H1 (cell line): ENCODE measurements around the gene TBCA. TPM values are rescaled to one million over a fixed set of nuclear protein-coding genes. Genes with fewer than 3 reads are reported as not detected.

Experiments
- CTCF ChIA-PET: fragments of 300-600 bp; sonication (Branson Sonifier 250); formaldehyde crosslinking; loops from one replicate; lab custom pipeline; 2021; ENCODE audit not compliant: partially characterized antibody; lab: Charles Lee
- POLR2A ChIA-PET: fragments of 300-600 bp; sonication (Branson Sonifier 250); formaldehyde crosslinking; loops from one replicate; lab custom pipeline; 2021; ENCODE audit warnings: inconsistent platforms; ENCODE audit not compliant: partially characterized antibody; lab: Charles Lee
- DNase-seq, 2 experiments: peaks; one replicate each; pipeline versions ENCODE4 v3.0.0 to v3.0.0-alpha.2; 2010 to 2022; ENCODE audit warnings: low spot score in 2 of 2, low read depth in 1 of 2, mixed read lengths in 1 of 2
- FAIRE-seq: peaks from 2 replicates; lab custom pipeline; 2011; peaks lifted over from hg19 to GRCh38; lab: Jason Lieb, UNC
- H2AFZ ChIP-seq: 2 replicates; pipeline ENCODE4 v1.8.1; 2012; ENCODE audit warnings: low read length, inconsistent platforms
- H2AK5ac ChIP-seq: 2 replicates; pipeline ENCODE4 v1.6.1; 2013; ENCODE audit warnings: low read depth, low read length
- H2BK120ac ChIP-seq: replicated peaks from 2 replicates; pipeline ENCODE3; 2013; ENCODE audit warnings: low read depth, low read length, inconsistent platforms
- H2BK12ac ChIP-seq: 2 replicates; pipeline ENCODE4 v1.6.1; 2013; ENCODE audit warnings: low read depth, low read length
- H2BK15ac ChIP-seq: 2 replicates; pipeline ENCODE4 v1.6.1; 2013; ENCODE audit warnings: low read length
- H2BK20ac ChIP-seq: 2 replicates; pipeline ENCODE4 v1.6.1; 2013; ENCODE audit warnings: low read length
- H2BK5ac ChIP-seq: 2 replicates; pipeline ENCODE4 v1.6.1; 2013; ENCODE audit warnings: low read depth, low read length
- H3K14ac ChIP-seq: 2 replicates; pipeline ENCODE4 v1.6.1; 2013; ENCODE audit warnings: inconsistent platforms; ENCODE audit not compliant: insufficient read length
- H3K18ac ChIP-seq: 2 replicates; pipeline ENCODE4 v1.6.1; 2013; ENCODE audit warnings: low read length; ENCODE audit errors: extremely low read depth
- H3K23ac ChIP-seq: 2 replicates; pipeline ENCODE4 v1.6.1; 2013; ENCODE audit warnings: inconsistent platforms; ENCODE audit not compliant: insufficient read length
- H3K23me2 ChIP-seq: 2 replicates; pipeline ENCODE4 v1.6.1; 2013; ENCODE audit warnings: low read depth, low read length
- H3K27ac ChIP-seq: 2 replicates; pipeline ENCODE4 v1.6.1; 2011; ENCODE audit warnings: low read depth, low read length, inconsistent platforms
- H3K27me3 ChIP-seq, 4 experiments: replicated peaks in 1 of 4; 1 replicate in 1 of 4; 2 replicates in 3 of 4; pipeline versions ENCODE4 v1.6.1 to v1.8.1; 2011 to 2013; ENCODE audit warnings: low read length in 3 of 4, mild to moderate bottlenecking in 3 of 4, inconsistent platforms in 2 of 4, mixed read lengths in 2 of 4, moderate library complexity in 1 of 4; ENCODE audit not compliant: control insufficient read depth in 3 of 4, insufficient read depth in 3 of 4; ENCODE audit errors: extremely low read depth in 1 of 4
- H3K36me3 ChIP-seq, 4 experiments: 2 replicates each; pipeline versions ENCODE4 v1.6.1 to v1.8.1; 2011 to 2013; ENCODE audit warnings: mild to moderate bottlenecking in 4 of 4, low read length in 3 of 4, moderate library complexity in 2 of 4, control low read depth in 1 of 4, inconsistent platforms in 1 of 4; ENCODE audit not compliant: insufficient read depth in 4 of 4, control insufficient read depth in 2 of 4
- H3K4ac ChIP-seq: replicated peaks from 2 replicates; pipeline ENCODE3; 2013; ENCODE audit warnings: low read length, low read depth, mixed read lengths, inconsistent platforms; ENCODE audit not compliant: insufficient read length
- H3K4me1 ChIP-seq, 4 experiments: replicated peaks in 1 of 4; 1 replicate in 1 of 4; 2 replicates in 3 of 4; pipeline versions ENCODE4 v1.6.1 to v1.8.1; 2011 to 2013; ENCODE audit warnings: low read length in 3 of 4, inconsistent platforms in 2 of 4, mixed read lengths in 1 of 4; ENCODE audit not compliant: insufficient read depth in 4 of 4, control insufficient read depth in 3 of 4
- H3K4me2 ChIP-seq, 2 experiments: 2 replicates each; pipeline versions ENCODE4 v1.6.1 to v1.8.1; 2011 to 2013; ENCODE audit warnings: low read depth in 2 of 2, low read length in 2 of 2, control low read depth in 1 of 2, inconsistent platforms in 1 of 2, mild to moderate bottlenecking in 1 of 2; ENCODE audit not compliant: insufficient read depth in 1 of 2
- H3K4me3 ChIP-seq, 4 experiments: fragments of 200-600, 300-600 bp in 1 of 4; sonication (generic), shearing (Covaris generic), sonication (Bioruptor Twin) in 1 of 4; 2 replicates each; pipeline versions ENCODE4 v1.5.1 to v1.8.1; 2011 to 2016; ENCODE audit warnings: low read length in 4 of 4, low read depth in 3 of 4, control low read depth in 2 of 4, inconsistent platforms in 2 of 4, mild to moderate bottlenecking in 2 of 4, mixed read lengths in 1 of 4, moderate library complexity in 1 of 4; ENCODE audit not compliant: insufficient read depth in 2 of 4; ENCODE audit errors: extremely low read depth in 1 of 4
- H3K56ac ChIP-seq: replicated peaks from 2 replicates; pipeline ENCODE3; 2013; ENCODE audit warnings: low read depth, mild to moderate bottlenecking, mixed read lengths, low read length, inconsistent platforms; ENCODE audit not compliant: insufficient read length
- H3K79me1 ChIP-seq: 2 replicates; pipeline ENCODE4 v1.6.1; 2013; ENCODE audit warnings: low read depth, low read length, control low read depth
- H3K79me2 ChIP-seq, 2 experiments: 2 replicates each; pipeline versions ENCODE4 v1.6.1 to v1.8.1; 2012 to 2013; ENCODE audit warnings: low read length in 2 of 2, mild to moderate bottlenecking in 2 of 2, inconsistent platforms in 1 of 2; ENCODE audit not compliant: insufficient read depth in 2 of 2, control insufficient read depth in 1 of 2
- H3K9ac ChIP-seq, 4 experiments: replicated peaks in 1 of 4; 1 replicate in 1 of 4; 2 replicates in 3 of 4; pipeline versions ENCODE4 v1.6.1 to v1.8.1; 2011 to 2013; ENCODE audit warnings: low read depth in 3 of 4, low read length in 3 of 4, control low read depth in 2 of 4, mild to moderate bottlenecking in 2 of 4, moderate library complexity in 2 of 4, inconsistent platforms in 1 of 4; ENCODE audit errors: extremely low read depth in 1 of 4
- H3K9me3 ChIP-seq, 2 experiments: 2 replicates each; pipeline versions ENCODE4 v1.6.1 to v1.8.1; 2012 to 2013; ENCODE audit warnings: mild to moderate bottlenecking in 2 of 2, moderate library complexity in 2 of 2, control low read depth in 1 of 2, inconsistent platforms in 1 of 2, low read depth in 1 of 2, low read length in 1 of 2, mixed read lengths in 1 of 2; ENCODE audit not compliant: insufficient read depth in 2 of 2
- H4K20me1 ChIP-seq, 2 experiments: replicated peaks in 1 of 2; 2 replicates each; pipeline versions ENCODE3 to v1.8.1; 2011 to 2013; ENCODE audit warnings: inconsistent platforms in 2 of 2, low read length in 2 of 2, mild to moderate bottlenecking in 1 of 2; ENCODE audit not compliant: insufficient read depth in 2 of 2, control insufficient read depth in 1 of 2
- H4K5ac ChIP-seq: 2 replicates; pipeline ENCODE4 v1.6.1; 2013; ENCODE audit warnings: low read length, low read depth, mixed read lengths, inconsistent platforms; ENCODE audit not compliant: insufficient read length
- H4K8ac ChIP-seq: 2 replicates; pipeline ENCODE4 v1.8.0; 2013; ENCODE audit warnings: mild to moderate bottlenecking, moderate library complexity, low read length, inconsistent platforms; ENCODE audit not compliant: insufficient read depth; ENCODE audit errors: extremely low read depth
- H4K91ac ChIP-seq: replicated peaks from 2 replicates; pipeline ENCODE3; 2013; ENCODE audit warnings: low read length, mixed read lengths, inconsistent platforms; ENCODE audit not compliant: insufficient read length
- CBX5 ChIP-seq: fragments of 300-800, 300-1000 bp; sonication (generic); IDR thresholded peaks from 2 replicates; pipeline ENCODE4 v1.7.1; 2016; ENCODE audit warnings: antibody characterized with exemption, low read length, low read depth
- CEBPB ChIP-seq: IDR thresholded peaks from 2 replicates; pipeline ENCODE4 v1.6.1; 2012; ENCODE audit warnings: low read depth, low read length
- E2F6 ChIP-seq: IDR thresholded peaks from 2 replicates; pipeline ENCODE4 v1.6.1; 2012; ENCODE audit warnings: inconsistent platforms
- FOSL1 ChIP-seq: IDR thresholded peaks from 2 replicates; pipeline ENCODE4 v1.6.1; 2011; ENCODE audit warnings: mild to moderate bottlenecking, low read depth, low read length, moderate library complexity; ENCODE audit not compliant: insufficient read depth
- KDM5A ChIP-seq: fragments of 200-600 bp; IDR thresholded peaks from 2 replicates; pipeline ENCODE4 v1.7.1; 2012; ENCODE audit warnings: mild to moderate bottlenecking, low read length, inconsistent platforms, mixed read lengths
- NANOG ChIP-seq: IDR thresholded peaks from 2 replicates; pipeline ENCODE4 v1.6.1; 2011; ENCODE audit warnings: low read length, low read depth, mild to moderate bottlenecking, inconsistent platforms; ENCODE audit not compliant: insufficient read depth, poor library complexity, severe bottlenecking
- polyA plus RNA-seq, 7 experiments: library from polyadenylated mRNA; depleted of rRNA in 3 of 7; stranded (reverse) in 5 of 7; unstranded in 2 of 7; fragments of >200 nt in 5 of 7; fragments of 200-250 nt in 2 of 7; gene quantifications; 1 replicate in 5 of 7; 2 replicates in 1 of 7; 4 replicates in 1 of 7; pipeline versions ENCODE4 v1.2.1 to v1.2.3, GENCODE V29; 2011 to 2013; ENCODE audit warnings: missing spikeins in 2 of 7, mixed read lengths in 2 of 7
- total RNA-seq: library from RNA; stranded (reverse); fragmentation: NEBNext Ultra II Directional; extraction: Animal tissue kit (Norgen Biotek cat#: 25700); gene quantifications from 2 replicates; pipeline ENCODE4 v1.2.1, GENCODE V29; 2021
- TF ChIP-seq, protein P1 (sequence below): IDR thresholded peaks from 2 replicates; pipeline ENCODE4 v1.6.1; 2011; ENCODE audit warnings: low read depth, mild to moderate bottlenecking, low read length; ENCODE audit not compliant: insufficient read depth

The TBCA gene
- total and polyA plus RNA-seq, 2 of the 8 experiments (the other 6 are each of a cell fraction or from before 2014, with no cell fraction given), result 55.7 to 320 TPM

GRCh38 chr5:77662635-77663034 is 113.5 kb downstream of the TBCA start:
- no peak overlapping the region for H3K56ac ChIP-seq
- H3K27me3 ChIP-seq, result no peaks in the 10 kb centered on the region; a peak in 2 of 7 replicates
- no peaks in the 10 kb centered on the region for H3K23me2 ChIP-seq
- H3K36me3 ChIP-seq, result no peaks in the 10 kb centered on the region
- H3K9me3 ChIP-seq, result no peaks in the 10 kb centered on the region
- no peak overlapping the region for H2BK120ac ChIP-seq
- H4K8ac ChIP-seq, result no peak overlapping the region
- POLR2A ChIA-PET, result no interaction called here
- H3K14ac ChIP-seq, result no peak overlapping the region
- no peak overlapping the region for H3K27ac ChIP-seq
- no peak overlapping the region for H3K4me3 ChIP-seq
- H4K91ac ChIP-seq, result no peak overlapping the region
- H2BK15ac ChIP-seq, result no peak overlapping the region
- H2AFZ ChIP-seq, result no peak overlapping the region
- CTCF ChIA-PET, result interaction anchor here (0.9 to 1.8 kb wide), 2 partner anchors 11 to 167 kb away, joined by 4 to 5 read pairs; no protein-coding TSS in a partner anchor
- no peak overlapping the region for H4K5ac ChIP-seq
- H3K23ac ChIP-seq, result no peak overlapping the region
- H3K79me1 ChIP-seq, result no peaks in the 10 kb centered on the region
- DNase-seq (no peak), FAIRE-seq (no peak)
- no peak overlapping the region for H2BK20ac ChIP-seq
- no peak overlapping the region for H2BK5ac ChIP-seq
- H3K18ac ChIP-seq, result no peak overlapping the region
- TF ChIP-seq E2F6, result no peak
- TF ChIP-seq CEBPB, result no peak
- TF ChIP-seq NANOG, result no peak
- TF ChIP-seq FOSL1, result no peak
- no peak for TF ChIP-seq CBX5
- TF ChIP-seq, protein P1, sequence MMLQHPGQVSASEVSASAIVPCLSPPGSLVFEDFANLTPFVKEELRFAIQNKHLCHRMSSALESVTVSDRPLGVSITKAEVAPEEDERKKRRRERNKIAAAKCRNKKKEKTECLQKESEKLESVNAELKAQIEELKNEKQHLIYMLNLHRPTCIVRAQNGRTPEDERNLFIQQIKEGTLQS, result no peak
- TF ChIP-seq KDM5A, result no peak
- H3K4me1 ChIP-seq, result no peaks in the 10 kb centered on the region
- H3K79me2 ChIP-seq, result no peaks in the 10 kb centered on the region
- no peaks in the 10 kb centered on the region for H4K20me1 ChIP-seq
- no peak overlapping the region for H3K9ac ChIP-seq
- no peak overlapping the region for H2AK5ac ChIP-seq
- no peak overlapping the region for H2BK12ac ChIP-seq
- no peak overlapping the region for H3K4me2 ChIP-seq
- no peak overlapping the region for H3K4ac ChIP-seq
